GM19240 (cell line): ENCODE measurements around the gene GALNT2.

ENCODE experiments used
- DNase-seq: peaks from one replicate; pipeline ENCODE4 v3.0.0; 2011; ENCODE audit warnings: low spot score; ENCODE audit not compliant: insufficient read length

The GALNT2 gene

DNA sequence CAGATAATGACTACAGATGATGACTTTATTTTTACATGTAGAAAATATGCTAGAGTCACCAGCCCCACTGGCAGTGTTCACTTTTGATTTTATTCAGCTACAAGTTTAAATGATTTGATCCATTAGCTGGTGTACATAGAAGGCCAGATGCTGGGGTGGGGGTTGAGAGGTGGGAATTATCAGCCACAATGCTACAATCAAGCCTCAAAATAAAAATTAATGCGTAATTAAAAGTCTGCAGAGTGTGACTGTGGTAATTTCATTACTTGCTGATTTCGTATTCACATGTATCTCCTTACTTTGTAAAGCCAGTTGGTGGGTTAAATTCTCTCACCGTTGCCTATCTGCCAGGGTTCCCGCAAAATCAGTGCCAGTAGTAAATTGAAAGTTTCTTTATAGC, 109.3 kb downstream of the GALNT2 start:
- no peak for DNase-seq

- no peak for DNase-seq
Measured at GRCh38 chr1:230176871-230177411, 109.9 kb downstream of the GALNT2 start.

- DNase-seq: no peak
Measured at GRCh38 chr1:230179249-230179648, 112.2 kb downstream of the GALNT2 start.

DNA sequence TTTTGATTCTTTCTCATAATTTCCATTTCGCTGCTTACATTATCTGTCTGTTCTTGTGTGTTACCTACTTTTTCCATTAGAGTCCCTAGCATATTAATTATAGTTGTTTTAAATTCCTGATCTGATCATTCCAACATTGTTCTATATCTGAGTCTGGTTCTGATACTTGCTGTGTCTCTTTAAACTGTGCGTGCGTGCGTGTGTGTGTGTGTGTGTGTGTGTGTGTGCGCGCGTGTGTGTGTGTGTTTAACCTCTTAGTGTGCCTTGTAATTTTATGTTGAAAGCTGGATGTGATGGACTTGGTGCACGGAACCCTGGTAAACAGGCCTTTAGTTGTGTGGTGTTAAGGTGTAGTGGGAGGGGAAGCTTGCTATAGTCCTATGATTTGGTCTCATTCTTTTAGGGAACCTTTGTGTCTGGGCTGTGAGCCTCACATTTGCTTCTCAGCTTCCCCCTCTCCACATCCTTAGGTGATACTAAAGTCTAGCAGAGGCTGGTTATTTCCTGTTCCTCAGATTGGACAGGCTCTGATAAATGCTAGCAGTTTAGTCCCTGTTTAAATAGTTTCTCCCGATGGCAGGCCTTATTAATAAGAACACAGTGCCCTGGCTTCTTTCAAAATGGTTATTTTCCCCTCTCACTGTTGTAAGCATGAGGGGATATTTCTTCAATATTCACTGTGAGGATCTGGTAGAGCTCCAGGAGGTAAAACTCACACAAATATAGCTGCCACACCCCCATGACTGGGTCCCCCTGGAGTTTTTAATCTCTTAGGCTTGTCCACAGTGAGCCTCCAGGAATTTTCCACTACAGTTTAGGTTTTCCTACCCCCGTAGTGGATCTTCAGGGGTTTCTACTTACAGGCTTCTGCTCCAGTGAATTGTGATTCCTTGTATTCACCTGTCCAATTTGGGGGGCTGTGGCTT, 118.3 kb downstream of the GALNT2 start:
- DNase-seq: no peak

DNA sequence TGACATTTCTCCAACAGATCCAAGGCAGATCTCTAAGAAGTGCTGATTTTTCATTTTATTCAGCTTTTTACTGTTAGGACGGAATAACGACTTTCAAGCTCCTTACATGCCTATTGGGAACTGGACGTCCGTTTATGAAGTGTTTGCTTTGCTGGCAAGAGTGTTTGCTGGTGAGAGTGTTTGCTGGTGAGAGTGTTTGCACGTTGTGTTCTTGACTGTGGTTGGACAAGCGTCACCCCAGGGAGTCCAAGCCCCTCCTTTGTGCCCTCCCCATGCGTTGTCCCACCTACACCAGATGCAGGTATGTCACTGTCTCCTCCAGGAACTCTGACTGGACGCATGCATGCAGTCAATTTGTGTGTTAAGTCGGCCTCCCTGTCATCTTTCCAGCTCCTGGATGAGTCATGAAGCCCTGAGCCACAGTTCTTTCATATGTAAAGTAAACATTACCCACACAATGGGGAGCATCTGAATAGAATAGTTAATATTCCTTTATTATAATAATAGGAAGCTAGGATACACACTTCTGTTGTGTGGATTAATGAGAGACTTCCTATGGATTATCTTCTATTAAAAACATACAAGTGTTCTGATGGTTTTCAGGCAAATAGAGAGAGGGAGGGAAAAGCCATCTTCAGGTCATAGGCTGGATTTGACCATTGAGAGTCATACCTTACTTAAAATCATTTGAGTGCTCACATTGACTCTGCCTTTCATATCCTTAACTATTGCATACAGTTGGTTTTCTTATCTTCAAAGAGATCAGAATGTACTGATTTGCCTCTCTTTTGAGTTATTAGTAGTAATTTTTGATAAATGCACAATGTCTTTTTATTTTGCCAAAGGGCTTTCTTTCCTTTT, 119.2 kb downstream of the GALNT2 start:
- DNase-seq: no peak

DNA sequence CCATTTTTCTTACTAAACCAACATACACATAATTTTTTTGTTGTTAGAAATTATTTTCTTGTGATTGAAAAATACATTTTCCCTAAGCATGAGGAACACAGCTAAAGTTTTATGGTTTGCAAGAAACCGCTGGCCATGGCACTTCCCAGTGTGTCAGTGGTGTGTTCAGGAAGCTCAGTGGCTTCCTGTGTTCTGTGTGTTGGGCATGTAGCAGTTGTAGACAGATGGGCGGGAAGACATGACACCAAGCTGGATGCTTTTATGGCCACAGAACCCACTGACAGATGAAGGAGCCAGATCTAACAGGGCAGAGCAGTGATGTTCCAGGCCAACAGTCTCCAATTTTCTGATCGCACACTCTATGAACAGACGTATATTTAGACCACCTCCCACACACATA, 119.8 kb downstream of the GALNT2 start:
- DNase-seq: no peak

DNA sequence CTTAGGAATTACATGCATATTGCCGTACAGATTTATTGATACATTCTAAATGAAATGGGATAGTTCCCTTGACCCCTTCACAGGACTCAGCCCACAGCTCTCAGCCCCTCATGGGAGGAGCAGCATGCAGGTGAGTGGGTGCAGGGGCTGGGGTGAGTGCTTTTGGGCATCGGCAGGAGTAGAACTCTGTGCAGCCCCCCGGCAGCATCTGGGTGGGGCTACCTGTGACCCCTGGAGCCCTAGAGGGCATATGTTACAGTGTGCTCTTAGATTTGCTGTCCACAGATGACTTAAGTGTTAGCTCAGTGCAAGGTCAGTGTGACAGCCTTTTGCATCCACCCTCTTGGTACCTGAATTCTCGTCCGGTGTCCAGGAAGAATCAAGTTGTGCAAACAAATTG, 120.3 kb downstream of the GALNT2 start:
- DNase-seq: no peak

DNA sequence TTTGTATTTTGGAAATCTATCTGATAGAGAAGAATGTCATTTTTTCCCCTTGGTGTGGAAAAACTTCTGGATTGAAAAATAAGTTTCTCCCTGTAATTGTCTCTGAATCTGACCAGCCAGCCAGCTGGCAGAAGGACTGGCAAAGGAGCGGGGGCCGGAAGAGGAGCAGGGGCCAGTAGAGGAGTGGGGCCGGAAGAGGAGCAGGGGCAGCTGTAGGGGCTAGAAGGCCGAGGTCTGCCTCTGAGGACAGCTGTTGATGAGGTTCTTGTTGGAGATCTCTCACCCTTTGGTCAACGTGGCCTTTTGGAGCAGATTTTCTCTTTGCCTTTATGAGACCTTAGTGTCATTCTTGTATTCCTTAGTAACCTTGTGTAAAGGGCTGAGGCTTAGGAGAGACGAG, 121.8 kb downstream of the GALNT2 start:
- DNase-seq: no peak

- no peak for DNase-seq
Measured at GRCh38 chr1:230189341-230189740, 122.3 kb downstream of the GALNT2 start.

DNA sequence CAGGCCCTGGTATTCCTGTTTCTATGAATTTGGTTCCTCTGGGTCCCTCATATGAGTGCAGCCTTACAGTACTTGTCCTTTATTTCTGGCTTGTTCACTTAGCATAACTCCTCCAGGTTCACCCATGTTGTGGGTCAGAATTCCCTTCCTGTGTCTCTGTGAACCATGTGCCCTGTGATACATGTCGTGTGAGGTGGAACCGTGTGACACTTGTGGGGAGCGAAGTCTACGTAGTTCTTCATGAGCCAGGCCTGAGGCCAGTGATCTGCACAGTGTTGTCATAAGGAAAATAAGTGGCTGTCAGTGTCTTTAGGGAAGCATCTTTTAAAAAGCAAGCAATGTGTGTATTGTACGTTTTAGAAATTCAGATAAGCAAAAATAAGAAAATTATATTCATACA, 122.8 kb downstream of the GALNT2 start:
- DNase-seq: no peak

GRCh38 chr1:230191079-230191804, 124.2 kb downstream of the GALNT2 start:
- no peak for DNase-seq

DNA sequence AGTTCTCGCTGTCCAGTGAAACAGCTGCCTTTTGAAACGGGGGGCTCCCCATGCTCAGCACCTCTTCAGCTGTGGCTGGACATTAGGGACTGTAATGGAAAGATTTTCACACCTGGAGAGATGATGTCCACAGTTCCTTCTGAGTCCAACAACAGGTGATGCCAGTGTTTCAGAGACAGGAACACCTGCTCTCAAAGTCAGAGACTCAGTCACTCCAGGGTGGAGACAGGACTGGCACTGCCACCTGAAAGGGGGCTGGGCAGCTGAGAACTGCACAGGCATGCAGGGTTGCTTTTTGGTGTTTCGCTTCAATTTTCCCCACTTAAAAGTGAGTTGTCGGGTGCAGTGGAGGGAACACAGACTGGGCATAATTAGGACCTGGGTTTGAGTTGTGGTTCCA, 124.8 kb downstream of the GALNT2 start:
- no peak for DNase-seq

DNA sequence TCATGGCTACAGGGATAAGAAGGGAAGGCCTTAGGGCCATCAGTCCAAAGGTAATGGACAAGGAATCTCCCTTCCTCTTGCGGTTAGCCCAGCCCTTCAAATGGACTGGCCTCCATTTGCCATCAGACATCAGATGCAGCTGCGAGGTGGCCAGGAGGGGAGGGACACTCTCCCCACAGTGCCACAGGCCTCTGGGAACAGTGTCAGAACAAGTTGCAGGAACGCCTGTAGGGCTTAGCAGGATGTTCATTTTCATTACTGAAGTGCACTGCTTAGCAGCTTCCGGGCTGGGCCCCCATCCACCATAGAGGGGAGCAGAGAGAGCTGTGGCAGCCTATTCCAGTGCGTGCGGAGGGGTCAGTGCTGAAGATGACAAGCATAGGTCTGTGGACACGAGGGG, 127.5 kb downstream of the GALNT2 start:
- DNase-seq: no peak

- DNase-seq: no peak
Measured at GRCh38 chr1:230195199-230195598, 128.2 kb downstream of the GALNT2 start.

DNA sequence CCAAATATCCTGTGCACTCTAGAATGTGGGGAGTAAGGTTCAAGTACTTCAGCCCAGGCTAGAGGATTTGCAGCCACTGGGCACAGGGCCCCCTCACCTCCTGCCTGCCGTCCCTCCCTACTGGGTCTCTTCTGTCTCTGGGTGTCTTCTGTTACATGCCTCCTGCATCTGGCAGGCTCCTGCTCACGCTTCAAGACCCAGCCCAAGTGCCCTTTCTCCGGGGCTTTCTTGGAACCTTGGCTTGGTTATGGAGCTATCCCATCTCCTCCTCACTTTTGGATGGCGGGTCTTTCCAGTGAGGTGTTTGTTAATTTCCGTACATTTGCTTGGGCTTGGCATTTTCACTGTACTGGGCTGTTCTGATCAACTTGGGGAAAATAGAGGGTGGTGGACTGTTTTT, 129.0 kb downstream of the GALNT2 start:
- DNase-seq: no peak

- DNase-seq: no peak
Measured at GRCh38 chr1:230197644-230198567, 130.9 kb downstream of the GALNT2 start.

- no peak for DNase-seq
Measured at GRCh38 chr1:230199034-230199433, 132.0 kb downstream of the GALNT2 start.

GRCh38 chr1:230199554-230199953, 132.5 kb downstream of the GALNT2 start:
- no peak for DNase-seq

DNA sequence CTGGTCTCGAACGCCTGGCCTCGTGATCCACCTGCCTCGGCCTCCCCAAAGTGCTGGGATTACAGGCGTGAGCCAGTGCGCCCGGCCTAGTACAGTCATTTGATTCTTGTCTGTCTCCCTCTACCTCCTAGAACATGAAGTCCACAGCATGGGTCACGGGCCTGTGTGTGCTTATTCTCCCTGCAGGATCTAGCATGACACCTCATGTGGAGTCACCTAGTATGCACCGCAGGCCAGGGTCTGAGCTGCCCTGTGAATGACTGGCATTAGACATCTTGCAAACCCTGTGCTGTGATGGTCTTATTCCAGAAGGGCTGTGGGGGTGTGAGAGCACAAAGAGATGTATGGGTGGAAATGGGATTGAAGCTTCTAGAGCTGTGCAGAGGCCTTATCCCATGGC, 133.2 kb downstream of the GALNT2 start:
- DNase-seq: no peak

GRCh38 chr1:230201445-230201844, 134.4 kb downstream of the GALNT2 start:
- DNase-seq: no peak
